GM12874 (cell line): ENCODE measurements around the gene ST6GALNAC1.

Experiments used
- CTCF ChIP-seq: IDR thresholded peaks from 2 replicates; pipeline ENCODE4 v1.5.1; 2011; ENCODE audit warnings: low read depth, mild to moderate bottlenecking, control low read depth, low read length, moderate library complexity; ENCODE audit not compliant: insufficient read depth

ST6GALNAC1 gene

GRCh38 chr17:76640550-76641380 is 2.8 kb downstream of the ST6GALNAC1 start:
- TF ChIP-seq CTCF, result no peak

GRCh38 chr17:76638263-76638662 is 5.3 kb downstream of the ST6GALNAC1 start:
- TF ChIP-seq CTCF, result no peak

- no peak for TF ChIP-seq CTCF
These were observed 7.7 kb downstream of the ST6GALNAC1 start for GRCh38 chr17:76635659-76636360.

- no peak for TF ChIP-seq CTCF
These were observed 8.5 kb downstream of the ST6GALNAC1 start for GRCh38 chr17:76635039-76635438.

GRCh38 chr17:76633628-76634328 is 9.8 kb downstream of the ST6GALNAC1 start:
- no peak for TF ChIP-seq CTCF

- no peak for TF ChIP-seq CTCF
These were observed 11.6 kb downstream of the ST6GALNAC1 start for GRCh38 chr17:76631821-76632565.
